A673 (cell line): Measurements from ENCODE around the gene B4GALT6.

ENCODE experiments used
- EZH2 ChIP-seq: fragments of 200-600 bp; sonication (generic); IDR thresholded peaks from 2 replicates; pipeline ENCODE4 v1.6.1; 2017; ENCODE audit warnings: borderline replicate concordance, low read depth, mild to moderate bottlenecking, mixed read lengths, antibody characterized with exemption, low read length; ENCODE audit not compliant: poor library complexity, severe bottlenecking
- TF ChIP-seq, protein P1 (sequence below): fragments of 300-800, 200-600 bp; sonication (generic); conservative IDR thresholded peaks from 2 replicates; pipeline ENCODE4 v1.5.1; 2017; ENCODE audit warnings: low read depth, mild to moderate bottlenecking, antibody characterized with exemption, low read length, moderate library complexity, mixed read lengths

DNA sequence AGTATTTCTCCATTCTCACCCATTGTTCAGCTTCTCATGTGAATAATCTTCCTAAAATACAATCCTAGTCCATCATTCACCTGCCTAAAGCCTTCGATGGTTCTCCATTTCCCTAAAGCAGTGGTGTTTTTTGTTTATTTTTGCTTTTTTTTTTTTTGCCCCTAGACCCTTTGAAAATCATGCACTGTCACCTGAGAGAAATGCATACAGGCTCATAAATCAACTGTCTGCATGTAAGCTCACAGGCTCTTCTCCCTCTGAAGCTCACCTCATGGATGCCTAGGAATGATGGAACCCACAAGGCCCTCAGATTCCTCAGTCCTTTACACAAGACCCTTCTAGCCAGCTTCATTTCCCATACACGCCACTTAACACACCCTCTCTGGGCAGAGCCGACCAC lies 31.5 kb downstream of the B4GALT6 start:
- TF ChIP-seq, protein P1, sequence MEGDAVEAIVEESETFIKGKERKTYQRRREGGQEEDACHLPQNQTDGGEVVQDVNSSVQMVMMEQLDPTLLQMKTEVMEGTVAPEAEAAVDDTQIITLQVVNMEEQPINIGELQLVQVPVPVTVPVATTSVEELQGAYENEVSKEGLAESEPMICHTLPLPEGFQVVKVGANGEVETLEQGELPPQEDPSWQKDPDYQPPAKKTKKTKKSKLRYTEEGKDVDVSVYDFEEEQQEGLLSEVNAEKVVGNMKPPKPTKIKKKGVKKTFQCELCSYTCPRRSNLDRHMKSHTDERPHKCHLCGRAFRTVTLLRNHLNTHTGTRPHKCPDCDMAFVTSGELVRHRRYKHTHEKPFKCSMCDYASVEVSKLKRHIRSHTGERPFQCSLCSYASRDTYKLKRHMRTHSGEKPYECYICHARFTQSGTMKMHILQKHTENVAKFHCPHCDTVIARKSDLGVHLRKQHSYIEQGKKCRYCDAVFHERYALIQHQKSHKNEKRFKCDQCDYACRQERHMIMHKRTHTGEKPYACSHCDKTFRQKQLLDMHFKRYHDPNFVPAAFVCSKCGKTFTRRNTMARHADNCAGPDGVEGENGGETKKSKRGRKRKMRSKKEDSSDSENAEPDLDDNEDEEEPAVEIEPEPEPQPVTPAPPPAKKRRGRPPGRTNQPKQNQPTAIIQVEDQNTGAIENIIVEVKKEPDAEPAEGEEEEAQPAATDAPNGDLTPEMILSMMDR, result no peak
- TF ChIP-seq EZH2, result no peak
